CD4-positive, alpha-beta T cell treated with Interleukin-21 for 1 hour (primary cell): ENCODE data around the gene SBDS.
"Not testable (repeated sequence)": the region's sequence is repeated elsewhere in the genome, so short reads cannot be mapped to it uniquely, and the experiment has no call there.

Experiments
- DNase-seq: peaks from one replicate; pipeline ENCODE4 v3.0.0-alpha.2; 2020

SBDS gene

DNA sequence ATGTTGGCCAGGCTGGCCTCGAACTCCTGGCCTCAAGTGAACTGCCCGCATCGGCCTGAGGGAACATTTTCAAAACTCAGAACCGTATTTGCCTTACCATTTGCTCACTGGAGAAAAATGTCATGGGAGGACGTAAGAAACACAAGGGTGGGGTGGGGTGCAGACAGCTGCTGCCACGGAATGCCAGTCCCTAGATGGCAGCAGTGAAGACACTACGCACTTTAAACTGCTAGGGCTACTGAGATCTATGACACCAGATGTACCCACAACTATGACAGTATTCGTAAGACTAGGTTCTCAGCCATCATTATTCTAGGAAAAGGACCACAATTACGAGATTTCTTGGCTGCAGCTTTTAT is 716 bp downstream of the SBDS start:
- DNase-seq: peak; percentile 82

DNA sequence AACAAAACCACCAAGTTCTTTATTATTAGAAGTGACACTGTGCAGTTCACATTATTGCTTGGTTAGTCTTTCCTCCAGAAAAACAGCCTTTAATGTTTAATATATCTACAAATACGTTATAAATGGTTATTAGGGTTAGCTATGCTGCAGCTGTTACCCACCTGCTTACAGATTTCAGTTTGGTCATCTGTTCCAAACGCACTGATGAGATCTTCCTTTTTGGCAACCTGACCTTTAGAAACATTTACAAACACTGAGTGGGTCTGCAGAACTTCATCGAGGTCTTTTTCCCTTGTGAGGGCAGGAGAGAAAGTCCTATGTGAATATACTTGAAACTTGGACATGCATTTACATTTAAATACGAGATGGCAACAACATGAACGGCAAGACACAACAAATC is 1.3 kb downstream of the SBDS start:
- not testable (repeated sequence) for DNase-seq

DNA sequence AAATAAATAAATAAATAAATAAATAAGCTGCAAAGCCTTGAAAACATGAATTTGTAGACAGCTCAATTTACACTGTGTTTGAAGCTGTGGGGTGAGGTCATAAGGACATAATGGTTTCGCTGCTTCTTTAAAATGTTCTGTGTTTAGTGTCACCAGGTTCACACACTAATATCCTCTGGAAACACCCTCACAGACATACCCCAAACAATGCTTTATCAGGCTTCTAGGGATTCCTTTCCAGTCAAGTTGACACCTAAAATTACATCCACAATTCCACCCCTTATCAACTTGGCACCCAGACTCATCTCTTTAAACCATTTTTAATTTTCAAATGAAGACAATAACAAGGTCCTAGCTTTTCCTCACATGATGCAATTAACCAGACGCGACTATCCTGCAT is 5.8 kb downstream of the SBDS start:
- DNase-seq: not testable (repeated sequence)

DNA sequence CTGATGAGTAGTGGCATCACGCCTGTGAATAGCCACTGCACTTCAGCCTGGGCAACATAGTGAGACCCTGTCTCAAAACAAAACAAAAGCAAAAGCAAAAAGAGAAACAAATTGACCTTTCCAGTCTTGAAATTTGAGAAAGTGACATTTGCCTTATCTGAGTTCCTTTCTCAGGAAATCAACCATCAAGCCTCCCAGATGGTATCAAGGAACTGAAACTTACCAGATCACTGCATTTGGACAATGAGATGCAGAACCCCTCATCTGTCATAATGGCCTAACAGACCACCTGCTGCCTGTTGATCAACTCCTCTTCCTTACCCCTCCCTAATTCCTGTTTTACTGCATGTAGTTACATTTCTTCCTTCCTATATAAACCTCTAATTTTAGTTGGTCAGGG is 15.1 kb downstream of the SBDS start:
- DNase-seq: not testable (repeated sequence)

DNA sequence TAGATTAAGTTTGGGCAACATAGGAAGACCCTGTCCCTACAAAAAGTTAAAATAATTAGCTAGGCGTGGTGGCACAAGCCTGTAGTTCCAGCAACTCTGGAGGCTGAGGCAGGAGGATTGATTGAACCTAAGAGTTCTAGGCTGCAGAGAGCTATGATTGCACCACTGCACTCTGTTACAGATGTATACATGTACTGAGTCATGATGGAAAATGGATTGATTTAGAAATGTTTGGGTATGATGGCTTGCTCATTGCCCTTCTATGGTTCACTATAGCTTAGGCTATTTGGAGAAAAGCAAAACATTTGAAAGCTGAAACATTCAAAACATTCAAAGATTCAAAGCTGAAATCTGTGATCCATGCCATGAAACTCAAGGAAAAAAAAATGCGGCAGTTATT is 16.4 kb downstream of the SBDS start:
- not testable (repeated sequence) for DNase-seq

DNA sequence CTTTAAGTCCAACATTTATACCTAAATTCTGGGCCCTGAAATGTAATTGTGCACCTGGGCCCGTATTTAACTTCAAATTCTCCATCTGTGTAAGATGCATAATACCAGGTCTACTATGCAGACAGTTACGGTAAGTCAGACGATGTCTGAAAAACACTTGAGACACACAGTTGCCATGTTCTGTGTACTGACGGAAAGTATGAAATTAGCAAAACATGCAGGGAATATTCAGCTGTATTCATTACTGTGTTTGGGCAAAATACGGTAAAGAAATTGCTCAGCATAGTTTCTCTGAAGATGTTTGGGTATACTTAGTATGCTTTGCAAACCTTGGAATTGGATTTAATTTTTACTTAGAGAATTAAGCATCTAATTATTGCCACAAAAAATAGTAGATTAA is 17.1 kb downstream of the SBDS start:
- not testable (repeated sequence) for DNase-seq

DNA sequence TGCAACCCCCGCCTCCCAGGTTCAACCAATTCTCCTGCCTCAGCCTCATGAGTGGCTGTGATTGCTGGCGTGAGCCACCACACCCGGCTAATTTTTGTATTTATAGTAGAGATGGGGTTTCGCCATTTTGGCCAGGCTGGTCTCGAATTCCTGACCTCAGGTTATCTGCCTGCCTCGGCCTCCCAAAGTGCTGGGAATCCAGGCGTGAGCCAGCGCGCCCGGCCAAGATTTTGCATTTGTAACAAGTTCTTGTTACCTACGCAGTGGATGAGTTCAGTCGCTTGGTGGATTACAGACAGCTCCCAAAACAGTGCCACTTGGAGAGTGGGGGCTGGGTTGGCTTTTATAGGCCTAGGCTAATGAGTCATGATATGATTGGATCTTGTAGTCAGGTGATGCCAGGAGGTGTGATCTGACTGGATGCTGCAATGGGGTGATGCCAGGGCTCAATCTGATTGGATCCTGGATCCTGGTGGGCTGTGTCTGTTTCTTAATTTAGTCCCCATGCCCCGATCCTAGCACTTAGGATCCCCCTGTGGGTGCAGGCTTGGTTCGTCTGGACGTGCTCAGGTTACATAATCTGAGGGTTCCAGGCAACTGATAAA is 20.3 kb downstream of the SBDS start:
- no peak for DNase-seq

DNA sequence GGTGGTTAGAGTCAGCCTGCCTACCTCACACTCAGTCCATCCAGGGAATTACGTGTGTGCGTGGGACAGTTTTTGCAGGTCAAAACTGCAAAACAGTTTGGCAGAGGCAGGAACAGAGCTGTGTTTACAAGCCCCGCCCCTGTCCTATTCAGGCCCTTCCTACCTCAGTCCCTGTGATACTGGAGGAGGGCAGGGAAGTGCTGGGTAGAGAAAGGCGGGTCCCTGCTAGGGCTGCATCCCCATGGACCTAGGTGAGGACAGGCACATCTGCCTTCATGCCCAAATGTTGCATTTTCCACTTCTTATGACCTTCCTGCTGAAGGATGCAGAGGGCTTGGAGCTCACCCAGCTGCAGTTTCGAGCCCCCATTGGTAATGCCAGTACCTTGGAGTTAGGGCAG is 25.1 kb downstream of the SBDS start:
- no peak for DNase-seq

DNA sequence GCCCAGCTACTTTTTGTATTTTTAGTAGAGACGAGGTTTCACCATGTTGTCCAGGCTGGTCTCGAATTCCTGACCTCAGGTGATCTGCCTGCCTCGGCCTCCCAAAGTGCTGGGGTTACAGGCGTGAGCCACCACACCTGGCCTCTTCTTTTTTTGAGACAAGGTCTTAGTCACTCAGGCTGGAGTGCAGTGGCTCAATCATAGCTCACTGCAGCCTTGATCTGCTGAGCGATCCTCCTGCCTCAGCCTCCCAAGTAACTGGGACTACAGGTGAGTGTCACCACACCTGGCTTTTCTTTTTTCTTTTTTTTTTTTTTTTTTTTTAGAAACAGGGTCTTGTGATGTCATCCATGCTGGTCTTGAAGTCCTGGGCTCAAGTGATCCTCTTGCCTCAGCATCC is 26.4 kb downstream of the SBDS start:
- DNase-seq: not testable (repeated sequence)

DNA sequence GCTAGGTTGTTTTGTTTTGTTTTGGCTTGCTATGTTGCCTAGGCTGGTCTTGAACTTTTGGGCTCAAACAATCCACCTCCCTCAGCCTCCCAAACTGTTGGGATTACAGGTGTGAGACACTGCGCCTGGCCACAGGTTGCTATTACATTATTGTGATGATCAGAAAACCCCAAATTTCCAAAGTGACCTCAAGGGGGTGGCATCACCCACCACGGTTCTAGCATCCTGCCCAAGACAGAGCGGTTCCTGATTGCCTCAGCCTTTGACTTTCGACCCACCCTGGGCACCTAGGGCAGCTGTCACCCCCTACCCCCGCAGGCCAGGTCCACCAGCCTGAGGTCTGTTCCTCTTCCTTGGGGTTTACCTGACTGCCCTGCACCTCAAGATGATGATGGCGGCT is 28.4 kb downstream of the SBDS start:
- DNase-seq: no peak

DNA sequence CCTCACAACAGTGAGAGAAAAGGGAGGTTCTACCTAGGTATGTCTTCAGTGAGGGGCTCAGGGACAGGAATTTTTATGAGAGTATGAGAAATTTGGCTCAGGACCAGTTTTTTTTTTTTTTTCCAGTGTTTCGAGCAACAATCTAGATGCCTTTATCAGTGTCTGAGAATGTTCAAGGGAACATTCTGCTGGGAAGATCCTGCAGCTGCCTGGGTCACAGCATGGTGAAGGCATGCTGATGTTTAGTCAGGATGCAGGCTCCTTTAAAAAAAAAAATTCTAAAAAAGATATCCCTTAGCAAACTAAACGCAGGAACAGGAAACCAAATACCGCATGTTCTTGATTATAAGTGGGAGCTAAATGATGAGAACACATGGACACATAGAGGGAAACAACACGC is 31.0 kb downstream of the SBDS start:
- no peak for DNase-seq

DNA sequence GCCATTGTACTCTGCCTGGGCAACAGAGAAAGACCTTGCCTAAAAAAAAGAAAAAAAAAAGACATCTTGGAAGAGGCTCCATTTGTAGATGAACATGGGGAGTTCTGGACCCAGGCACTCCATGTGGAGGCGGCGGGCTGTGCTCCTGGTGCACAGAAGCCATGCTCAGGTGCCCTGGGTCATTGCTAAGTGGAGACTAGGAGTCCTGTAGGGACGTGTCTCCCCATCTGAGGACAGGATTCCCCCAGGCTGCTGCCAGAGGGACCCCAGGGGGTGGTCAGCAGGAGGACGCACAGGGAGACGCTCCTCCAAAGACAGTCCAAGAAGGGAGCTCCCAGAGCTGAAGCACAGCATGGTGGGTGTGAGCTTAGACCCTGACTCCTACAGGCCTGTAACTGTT is 34.3 kb downstream of the SBDS start:
- no peak for DNase-seq

DNA sequence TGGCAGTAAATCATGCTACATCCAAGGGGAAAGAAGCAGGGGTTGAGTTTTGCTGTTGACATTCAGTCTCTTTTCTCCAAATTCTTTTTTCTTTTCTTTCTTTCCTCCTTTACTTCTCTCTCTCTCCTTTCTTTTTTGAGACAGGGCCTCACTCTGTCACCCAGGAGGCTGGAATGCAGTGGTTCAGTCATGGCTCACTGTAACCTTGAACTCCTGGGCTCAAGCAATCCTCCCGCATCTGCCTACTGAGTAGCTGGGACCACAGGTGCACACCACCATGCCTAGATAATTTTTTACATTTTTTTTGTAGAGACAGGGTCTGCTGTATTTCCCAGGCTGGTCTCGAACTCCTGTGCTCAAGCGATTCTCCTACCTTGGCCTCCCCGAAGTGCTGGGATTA is 35.2 kb downstream of the SBDS start:
- no peak for DNase-seq

DNA sequence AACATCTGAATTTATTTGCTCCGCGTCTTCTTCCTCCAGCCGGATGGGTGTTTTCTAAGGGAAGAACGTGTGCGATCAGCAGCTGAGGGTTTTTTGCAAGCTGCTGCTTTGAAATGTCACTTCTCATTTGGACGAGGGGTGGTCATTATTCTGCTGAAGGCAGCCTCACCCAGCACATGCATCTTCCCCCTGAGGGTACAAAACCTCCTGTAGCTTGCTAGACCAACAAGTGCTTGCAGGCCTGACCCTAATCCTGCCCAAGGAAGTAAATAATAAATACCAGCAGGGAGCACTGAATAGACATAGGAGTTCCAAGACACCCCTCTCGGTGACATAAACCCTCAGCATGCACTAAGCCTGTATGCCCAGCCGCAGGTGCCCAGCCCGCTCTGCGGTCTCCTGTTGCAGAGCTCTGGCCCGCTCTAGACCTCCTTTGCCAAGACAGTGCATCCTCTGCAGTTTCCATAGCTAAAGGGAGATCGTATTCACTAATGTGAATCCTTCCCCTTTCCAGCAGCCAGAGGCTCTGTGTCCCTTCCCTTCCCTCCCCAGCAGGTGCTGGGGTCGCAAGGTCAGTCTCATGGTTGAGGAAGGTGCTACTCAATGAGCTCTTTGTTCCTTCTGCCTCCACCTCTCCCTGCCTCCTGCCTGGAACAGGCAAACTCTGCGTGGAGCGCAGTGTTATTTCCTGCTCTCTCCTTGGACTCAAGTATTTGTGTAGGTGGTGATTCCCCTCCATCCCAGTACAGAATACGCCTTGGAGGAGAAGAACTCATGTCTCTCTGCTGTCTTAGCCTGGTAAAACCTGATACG is 36.6 kb downstream of the SBDS start:
- no peak for DNase-seq

DNA sequence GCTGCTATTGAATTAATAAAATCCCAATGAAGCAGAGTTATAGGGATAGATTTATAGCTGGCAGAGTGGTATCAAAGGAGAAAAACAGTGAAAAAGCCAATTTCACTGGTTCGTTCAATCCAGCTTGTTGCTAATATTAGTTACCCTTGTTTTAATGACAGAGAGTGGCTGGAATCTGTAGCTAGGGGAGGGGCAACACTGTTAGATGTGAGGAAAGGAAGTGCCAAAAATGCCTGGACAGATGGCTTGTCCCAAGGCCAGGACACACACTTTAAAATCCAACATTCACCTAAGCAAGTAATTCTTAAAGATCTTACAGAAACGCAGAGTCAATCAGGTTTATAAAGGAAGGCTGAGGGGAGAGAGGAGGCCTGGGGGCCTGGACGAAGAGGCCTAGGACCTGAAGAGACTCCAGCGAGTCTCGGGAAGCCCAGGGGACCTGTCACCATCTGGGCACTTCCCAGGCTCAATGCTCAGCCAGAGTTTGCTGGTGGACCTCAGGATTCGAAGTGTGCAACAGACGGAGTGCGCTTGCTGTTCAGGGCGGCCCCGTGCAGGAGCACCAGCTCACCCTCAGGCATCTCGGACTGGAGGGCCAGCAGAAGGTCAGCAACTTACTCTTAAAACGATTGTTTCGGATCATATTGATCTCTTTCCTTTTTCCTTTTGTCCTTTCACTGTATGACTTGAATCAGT is 37.6 kb downstream of the SBDS start:
- no peak for DNase-seq

DNA sequence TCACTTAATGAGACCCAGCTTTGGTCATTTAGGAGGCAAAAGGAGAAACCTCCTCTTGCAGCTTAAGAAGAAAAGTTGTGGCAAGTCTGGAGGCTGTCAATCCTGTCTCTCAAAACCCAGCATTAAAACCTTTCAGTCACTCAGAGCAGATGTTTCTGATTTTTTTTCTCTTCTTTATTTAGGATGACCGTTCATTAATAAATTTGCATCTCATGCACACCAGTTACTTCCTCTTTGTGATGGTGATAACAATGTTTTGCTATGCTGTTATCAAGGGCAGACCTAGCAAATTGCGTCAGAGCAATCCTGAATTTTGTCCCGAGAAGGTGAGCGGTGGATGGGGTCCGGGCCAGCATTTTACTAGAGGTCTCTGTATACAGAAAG is 42.4 kb downstream of the SBDS start:
- DNase-seq: no peak

DNA sequence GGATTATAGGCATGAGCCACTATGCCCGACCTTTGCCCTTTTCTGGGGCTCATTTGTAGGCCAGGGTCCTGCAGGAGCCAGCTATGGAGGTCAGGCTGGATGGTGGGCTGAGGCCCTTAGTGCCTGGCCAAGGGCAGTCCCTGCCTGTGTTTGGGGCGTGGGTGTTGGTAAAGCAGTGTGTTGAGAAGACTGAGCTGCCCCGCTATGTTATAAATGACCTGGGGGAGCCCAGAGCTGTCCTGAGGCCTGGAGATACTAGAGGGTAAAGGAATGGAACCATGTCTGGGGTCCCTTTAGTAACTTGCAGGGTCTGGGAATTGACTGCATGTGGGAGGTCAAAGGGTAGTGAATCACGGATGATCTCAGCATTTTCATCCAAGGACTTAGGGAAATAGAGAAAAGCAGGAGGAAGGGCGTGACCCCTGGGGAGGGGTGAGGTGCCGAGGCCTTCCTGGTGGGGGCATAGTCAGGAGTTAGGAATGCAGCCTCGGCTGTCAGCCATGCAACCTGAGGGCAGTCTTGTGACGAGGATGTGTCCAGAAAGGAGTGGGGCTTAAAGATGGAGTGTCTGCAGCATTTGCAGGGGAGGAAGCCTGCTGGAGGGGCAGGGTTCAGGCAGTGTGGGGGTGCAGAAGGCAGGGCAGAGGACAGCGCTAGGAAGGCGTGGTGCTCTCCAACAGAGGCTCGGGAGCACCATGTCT is 42.9 kb downstream of the SBDS start:
- no peak for DNase-seq

DNA sequence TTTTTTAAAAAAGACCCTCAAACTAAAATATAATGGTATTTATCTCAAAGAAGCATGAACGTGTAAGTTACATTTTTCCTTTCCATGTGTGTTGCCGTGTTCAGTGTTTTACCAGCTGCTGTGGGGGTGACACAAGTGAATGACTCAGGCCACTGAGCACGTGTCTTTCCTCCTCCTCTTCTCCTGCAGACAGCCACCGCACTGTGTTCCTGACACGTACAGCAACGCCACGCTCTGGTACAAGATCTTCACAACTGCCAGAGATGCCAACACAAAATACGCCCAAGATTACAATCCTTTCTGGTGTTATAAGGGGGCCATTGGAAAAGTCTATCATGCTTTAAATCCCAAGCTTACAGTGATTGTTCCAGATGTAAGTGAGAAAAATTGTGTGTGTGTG is 44.6 kb downstream of the SBDS start:
- no peak for DNase-seq

DNA sequence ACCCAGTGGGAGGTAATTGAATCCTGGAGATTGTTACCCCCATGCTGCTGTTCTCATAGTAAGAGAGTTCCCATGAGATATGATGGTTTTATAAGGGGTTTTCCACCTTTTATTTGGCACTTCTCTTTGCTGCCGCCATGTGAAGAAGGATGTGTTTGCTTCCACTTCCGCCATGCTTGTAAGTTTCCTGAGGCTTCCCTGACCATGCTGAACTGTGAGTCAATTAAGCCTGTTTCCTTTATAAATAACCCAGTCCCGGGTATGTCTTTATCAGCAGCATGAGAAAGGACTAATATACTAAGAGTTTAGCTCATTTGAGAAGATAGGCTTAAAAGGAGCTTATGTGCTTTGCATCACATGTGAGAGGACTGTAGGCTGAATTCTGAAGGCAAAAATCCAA is 45.1 kb downstream of the SBDS start:
- DNase-seq: no peak

DNA sequence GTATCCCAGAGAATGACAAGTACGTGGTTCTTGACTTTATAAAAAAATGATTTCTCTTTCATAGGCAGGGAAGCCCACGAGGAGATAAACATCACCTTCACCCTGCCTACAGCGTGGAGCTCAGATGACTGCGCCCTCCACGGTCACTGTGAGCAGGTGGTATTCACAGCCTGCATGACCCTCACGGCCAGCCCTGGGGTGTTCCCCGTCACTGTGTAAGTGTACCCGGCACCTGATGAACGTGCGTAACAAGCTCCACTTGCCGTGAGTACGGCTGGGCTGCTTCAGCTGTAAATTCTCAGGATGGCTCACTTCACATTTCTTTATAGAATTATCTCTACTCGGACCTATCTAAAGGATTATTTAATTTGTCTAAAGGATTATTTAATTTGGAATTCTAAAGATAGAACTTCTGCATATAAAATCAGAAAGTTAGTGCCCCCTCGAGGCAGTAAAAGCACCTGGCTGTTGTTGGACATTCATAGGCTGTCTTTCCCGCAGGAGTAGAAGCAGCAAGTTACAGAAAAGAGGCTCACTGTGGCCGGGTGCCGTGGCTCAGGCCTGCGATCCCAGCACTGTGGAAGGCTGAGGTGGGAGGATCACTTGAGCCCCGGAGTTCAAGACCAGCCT is 46.8 kb downstream of the SBDS start:
- no peak for DNase-seq

DNA sequence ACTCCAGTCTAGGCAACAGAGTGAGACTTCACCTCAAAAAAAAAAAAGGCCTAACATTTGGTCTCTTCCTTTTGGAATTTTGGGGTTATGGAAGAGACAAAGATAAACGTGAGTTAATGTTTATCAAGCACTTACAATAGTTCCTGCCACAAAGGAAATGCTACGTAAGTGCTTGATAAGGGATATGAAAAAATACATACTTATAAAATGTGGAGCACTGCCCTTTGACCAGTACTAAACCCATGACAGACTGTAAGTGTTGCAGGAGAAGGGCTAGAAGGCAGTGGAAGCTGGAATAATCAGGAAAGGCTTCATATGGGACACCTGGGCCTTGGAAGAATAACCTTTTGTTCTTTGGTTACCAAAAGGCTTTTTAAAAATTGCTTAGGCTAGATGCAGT is 48.8 kb downstream of the SBDS start:
- no peak for DNase-seq

DNA sequence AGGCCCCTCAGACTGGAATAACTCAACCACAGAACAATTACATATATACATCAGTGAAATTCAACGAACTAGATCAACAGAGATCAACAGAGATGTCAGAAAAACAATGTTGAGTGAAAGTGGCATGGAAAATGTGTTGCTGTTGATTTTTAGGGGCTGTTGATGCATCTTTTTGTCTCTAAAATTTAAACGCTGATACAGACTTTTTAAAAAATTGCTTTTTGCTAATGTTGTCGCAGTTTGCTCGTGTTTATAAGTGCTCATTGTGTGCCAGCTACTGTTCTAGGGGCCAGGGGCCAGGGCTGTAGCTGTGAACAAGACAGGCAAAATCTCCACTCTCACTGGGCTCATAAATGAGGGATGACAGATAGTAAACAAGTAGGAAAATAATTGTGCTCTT is 56.1 kb downstream of the SBDS start:
- no peak for DNase-seq

DNA sequence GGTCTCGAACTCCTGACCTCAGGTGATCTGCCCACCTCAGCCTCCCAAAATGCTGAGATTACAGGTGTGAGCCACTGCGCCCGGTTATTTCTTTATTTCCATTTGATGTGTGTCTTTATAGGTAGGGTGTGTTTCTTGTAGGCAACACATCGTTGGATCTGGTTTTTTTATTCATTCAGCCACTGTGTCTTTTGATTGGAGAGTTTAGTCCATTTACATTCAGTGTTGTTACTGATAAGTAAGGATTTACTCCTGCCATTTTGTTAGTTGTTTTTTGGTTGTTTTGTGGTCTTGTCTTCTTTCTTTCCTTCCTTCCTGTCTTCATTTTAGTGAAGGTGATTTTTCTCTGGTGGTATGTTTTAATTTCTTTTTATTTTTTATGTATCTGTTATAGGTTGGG is 57.4 kb downstream of the SBDS start:
- DNase-seq: no peak
